ENCODE measurements around the gene NRXN3. TPM values are rescaled to one million over a fixed set of nuclear protein-coding genes. Genes with fewer than 3 reads are reported as not detected.

Gene NRXN3
- total RNA-seq, 4 donors from 2014 or later = 0.04 to 0.16 TPM; not detected in 2

DNA sequence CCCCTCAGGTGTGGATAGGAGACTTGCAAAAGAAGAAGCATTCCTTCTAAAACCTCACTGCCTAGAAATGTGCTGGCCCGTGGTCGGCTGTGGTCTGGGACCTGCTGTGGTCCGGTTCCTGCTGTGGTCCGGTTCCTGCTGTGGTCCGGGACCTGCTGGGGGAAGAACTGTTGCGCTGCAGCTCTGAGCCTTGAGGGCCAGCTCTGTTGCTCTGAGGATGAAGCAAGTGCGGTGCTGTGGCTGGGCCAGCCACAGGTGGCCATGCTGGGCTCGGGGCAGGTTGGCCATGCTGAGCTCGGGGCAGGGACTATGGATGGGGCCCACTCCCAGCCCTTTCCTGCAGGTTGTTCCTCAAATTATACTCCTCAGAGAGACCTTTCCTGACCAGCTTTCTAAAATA lies 5.2 kb downstream of the NRXN3 start:
- Histone ChIP-seq H3K27ac (no peak overlapping the region), H3K4me3 (no peak overlapping the region), H3K4me1 (no peaks in the 10 kb centered on the region), H3K9me3 (no peaks in the 10 kb centered on the region), H3K36me3 (no peaks in the 10 kb centered on the region), H3K27me3 (peaks cover 0 to 6% (median 0%) of the 10 kb centered on the region in 3 donors)
- no peak for TF ChIP-seq CTCF (IDR thresholded peaks at IDR 0.05 in 4 of 5, conservative IDR thresholded peaks at IDR 0.05 in 1 of 5)
- no peak for TF ChIP-seq POLR2A (IDR thresholded peaks at IDR 0.05)
- in situ Hi-C loops (cut with MboI; ENCODE audit: low sequenced_read_pairs in 4 of 4) = no loop called here
- no peak for ATAC-seq
- DNase-seq = no peak
- intact Hi-C loops (cut with DNase I; ENCODE audit: low total_unique reads) = no loop called here

DNA sequence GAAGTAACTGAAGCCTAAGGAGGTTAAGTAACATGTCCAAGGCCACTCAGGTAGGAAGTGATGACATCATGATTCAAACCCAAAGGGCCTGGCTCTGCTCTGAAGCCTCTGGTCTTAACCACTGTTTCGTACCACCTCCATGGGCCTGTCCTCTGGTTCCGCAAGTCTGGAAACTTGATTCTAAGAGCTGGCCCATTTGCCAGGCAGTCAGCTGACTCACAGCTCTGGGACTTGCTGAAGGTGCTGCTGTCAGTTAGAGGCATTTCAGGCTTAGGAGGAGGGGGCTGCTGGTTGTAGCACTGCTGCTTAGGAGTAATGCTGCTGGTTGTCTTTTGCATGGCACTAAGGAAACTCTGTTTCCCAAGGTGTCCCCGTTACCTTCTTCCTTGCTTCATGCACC lies 7.9 kb downstream of the NRXN3 start:
- in situ Hi-C loops (cut with MboI; ENCODE audit: low sequenced_read_pairs in 4 of 4) = no loop called here

DNA sequence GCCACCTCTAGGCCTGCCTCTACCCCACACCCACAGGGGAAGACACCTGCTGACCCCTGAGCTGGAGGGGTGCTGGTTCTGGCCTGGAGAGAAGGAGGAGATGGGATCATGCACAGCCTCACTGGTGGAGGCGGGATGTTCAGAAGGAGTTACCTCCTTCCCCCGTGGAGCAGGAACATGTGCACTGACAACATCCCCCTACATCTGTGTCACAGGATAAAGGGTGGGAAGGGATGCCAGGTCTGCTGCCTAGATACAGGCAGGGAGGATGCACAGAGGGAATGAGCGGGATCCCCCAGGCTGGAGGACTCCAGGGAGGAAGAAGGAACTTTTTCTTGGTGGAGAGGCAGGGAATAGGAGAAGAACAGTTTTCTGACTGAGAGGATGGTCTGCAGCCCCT lies 8.8 kb downstream of the NRXN3 start:
- H3K27ac ChIP-seq = no peak overlapping the region
- no peaks in the 10 kb centered on the region for H3K4me1 ChIP-seq
- TF ChIP-seq POLR2A (IDR thresholded peaks at IDR 0.05) (no peak), CTCF (IDR thresholded peaks at IDR 0.05 in 4 of 5, conservative IDR thresholded peaks at IDR 0.05 in 1 of 5) (no peak)
- H3K36me3 ChIP-seq = no peaks in the 10 kb centered on the region
- intact Hi-C loops (cut with DNase I; ENCODE audit: low total_unique reads) (no loop called here), in situ Hi-C loops (cut with MboI; ENCODE audit: low sequenced_read_pairs in 4 of 4) (no loop called here)
- no peaks in the 10 kb centered on the region for H3K27me3 ChIP-seq
- DNase-seq = no peak
- H3K4me3 ChIP-seq = no peak overlapping the region
- no peak for ATAC-seq
- H3K9me3 ChIP-seq = no peaks in the 10 kb centered on the region

More for the DNA sequence above, 7.9 kb downstream of the NRXN3 start:
- H3K4me1 ChIP-seq = no peaks in the 10 kb centered on the region
- no peaks in the 10 kb centered on the region for H3K27me3 ChIP-seq
- H3K9me3 ChIP-seq = no peaks in the 10 kb centered on the region
- H3K4me3 ChIP-seq = no peak overlapping the region
- ATAC-seq = no peak
- H3K27ac ChIP-seq = no peak overlapping the region
- no peak for DNase-seq
- intact Hi-C loops (cut with DNase I; ENCODE audit: low total_unique reads) = no loop called here
- TF ChIP-seq CTCF (IDR thresholded peaks at IDR 0.05 in 4 of 5, conservative IDR thresholded peaks at IDR 0.05 in 1 of 5) (no peak), POLR2A (IDR thresholded peaks at IDR 0.05) (no peak)
- no peaks in the 10 kb centered on the region for H3K36me3 ChIP-seq

- H3K4me1 ChIP-seq = no peaks in the 10 kb centered on the region
- in situ Hi-C loops (cut with MboI; ENCODE audit: low sequenced_read_pairs in 4 of 4) = no loop called here
- no peak for TF ChIP-seq POLR2A (IDR thresholded peaks at IDR 0.05)
Observed at GRCh38 chr14:78181270-78181669, 11.1 kb downstream of the NRXN3 start.

DNA sequence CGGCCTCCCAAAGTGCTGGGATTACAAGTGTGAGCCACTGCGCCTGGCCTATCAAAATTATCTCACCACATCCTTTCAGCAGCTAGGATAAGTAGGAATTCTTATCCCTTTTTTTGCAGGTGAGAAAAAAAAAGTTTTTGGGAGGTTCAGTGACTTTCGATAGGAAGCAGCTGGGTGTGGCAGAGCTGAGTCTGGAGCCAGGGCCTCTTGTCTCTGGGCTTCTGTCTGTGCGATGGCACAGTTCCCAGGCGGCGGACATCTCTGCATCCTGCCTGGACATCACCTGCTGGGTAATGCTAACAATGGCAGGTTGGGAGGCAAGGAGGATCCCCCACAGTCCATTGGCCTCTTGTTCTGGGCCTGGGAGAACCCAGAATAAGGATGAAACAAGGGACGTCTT lies 12.5 kb downstream of the NRXN3 start:
- no peak for ATAC-seq
- in situ Hi-C loops (cut with MboI; ENCODE audit: low sequenced_read_pairs in 4 of 4) = no loop called here

More at GRCh38 chr14:78181270-78181669, 11.1 kb downstream of the NRXN3 start:
- ATAC-seq (no peak), DNase-seq (no peak)
- no peaks in the 10 kb centered on the region for H3K9me3 ChIP-seq
- no peaks in the 10 kb centered on the region for H3K36me3 ChIP-seq
- intact Hi-C loops (cut with DNase I; ENCODE audit: low total_unique reads) = no loop called here
- no peaks in the 10 kb centered on the region for H3K27me3 ChIP-seq
- H3K27ac ChIP-seq = no peak overlapping the region
- no peak overlapping the region for H3K4me3 ChIP-seq

More for the DNA sequence above, 12.5 kb downstream of the NRXN3 start:
- TF ChIP-seq CTCF (IDR thresholded peaks at IDR 0.05 in 4 of 5, conservative IDR thresholded peaks at IDR 0.05 in 1 of 5) = no peak
- no peak for TF ChIP-seq POLR2A (IDR thresholded peaks at IDR 0.05)
- intact Hi-C loops (cut with DNase I; ENCODE audit: low total_unique reads) = no loop called here
- Histone ChIP-seq H3K27me3 (no peaks in the 10 kb centered on the region), H3K36me3 (no peaks in the 10 kb centered on the region), H3K4me3 (no peak overlapping the region), H3K27ac (no peak overlapping the region), H3K9me3 (no peaks in the 10 kb centered on the region), H3K4me1 (no peaks in the 10 kb centered on the region)
- DNase-seq = no peak
